ENCODE data around the gene PHF12.

Gene PHF12

DNA sequence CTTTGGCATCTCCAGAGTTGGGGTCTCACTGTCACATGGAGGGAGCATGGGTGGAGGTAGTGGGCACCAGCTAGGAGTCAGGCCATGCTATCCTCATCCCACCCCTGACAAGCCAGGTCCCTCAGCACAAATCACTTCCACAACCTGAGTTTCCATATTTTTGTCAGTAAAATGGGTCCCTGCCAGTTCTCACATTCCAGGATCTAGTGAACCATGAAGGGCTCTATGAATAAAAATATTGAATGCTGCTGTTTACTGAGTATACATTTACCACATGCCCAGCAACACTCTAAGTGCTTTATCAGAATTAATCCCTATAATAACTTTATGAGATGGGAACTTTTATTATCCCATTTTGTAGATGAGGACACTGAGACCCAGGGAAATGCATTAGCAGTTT lies 37.7 kb upstream of the PHF12 start:
- Histone ChIP-seq H3K4me1 (ENCODE audit: control insufficient read depth, low read length) (peaks cover 9% of the 10 kb centered on the region), H3K4me2 (ENCODE audit: low read length) (no peak overlapping the region), H3K36me3 (ENCODE audit: control insufficient read depth, low read length) (no peaks in the 10 kb centered on the region), H4K20me1 (ENCODE audit: control insufficient read depth, insufficient read depth, low read depth, low read length) (no peaks in the 10 kb centered on the region), H3K9me2 (replicated peaks; ENCODE audit: control insufficient read depth, low read length) (no peaks in the 10 kb centered on the region), H3K9me3 (ENCODE audit: control insufficient read depth, insufficient read depth, low read length) (no peaks in the 10 kb centered on the region), H3F3A (ENCODE audit: control insufficient read depth, insufficient read depth) (no peaks in the 10 kb centered on the region), H3K27me3 (ENCODE audit: control insufficient read depth, low read length) (no peaks in the 10 kb centered on the region), H3K27ac (ENCODE audit: low read depth, low read length) (no peak overlapping the region), H3K4me3 (ENCODE audit: low read length) (no peak overlapping the region), H3K79me2 (ENCODE audit: control insufficient read depth, low read length) (no peaks in the 10 kb centered on the region)
- no peak for TF ChIP-seq EZH2phosphoT487 (IDR thresholded peaks at IDR 0.05; ENCODE audit: borderline replicate concordance, low read length)
- TF ChIP-seq, protein P1, sequence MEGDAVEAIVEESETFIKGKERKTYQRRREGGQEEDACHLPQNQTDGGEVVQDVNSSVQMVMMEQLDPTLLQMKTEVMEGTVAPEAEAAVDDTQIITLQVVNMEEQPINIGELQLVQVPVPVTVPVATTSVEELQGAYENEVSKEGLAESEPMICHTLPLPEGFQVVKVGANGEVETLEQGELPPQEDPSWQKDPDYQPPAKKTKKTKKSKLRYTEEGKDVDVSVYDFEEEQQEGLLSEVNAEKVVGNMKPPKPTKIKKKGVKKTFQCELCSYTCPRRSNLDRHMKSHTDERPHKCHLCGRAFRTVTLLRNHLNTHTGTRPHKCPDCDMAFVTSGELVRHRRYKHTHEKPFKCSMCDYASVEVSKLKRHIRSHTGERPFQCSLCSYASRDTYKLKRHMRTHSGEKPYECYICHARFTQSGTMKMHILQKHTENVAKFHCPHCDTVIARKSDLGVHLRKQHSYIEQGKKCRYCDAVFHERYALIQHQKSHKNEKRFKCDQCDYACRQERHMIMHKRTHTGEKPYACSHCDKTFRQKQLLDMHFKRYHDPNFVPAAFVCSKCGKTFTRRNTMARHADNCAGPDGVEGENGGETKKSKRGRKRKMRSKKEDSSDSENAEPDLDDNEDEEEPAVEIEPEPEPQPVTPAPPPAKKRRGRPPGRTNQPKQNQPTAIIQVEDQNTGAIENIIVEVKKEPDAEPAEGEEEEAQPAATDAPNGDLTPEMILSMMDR (IDR thresholded peaks at IDR 0.05; ENCODE audit: low read depth, low read length, poor library complexity, severe bottlenecking) = no peak

DNA sequence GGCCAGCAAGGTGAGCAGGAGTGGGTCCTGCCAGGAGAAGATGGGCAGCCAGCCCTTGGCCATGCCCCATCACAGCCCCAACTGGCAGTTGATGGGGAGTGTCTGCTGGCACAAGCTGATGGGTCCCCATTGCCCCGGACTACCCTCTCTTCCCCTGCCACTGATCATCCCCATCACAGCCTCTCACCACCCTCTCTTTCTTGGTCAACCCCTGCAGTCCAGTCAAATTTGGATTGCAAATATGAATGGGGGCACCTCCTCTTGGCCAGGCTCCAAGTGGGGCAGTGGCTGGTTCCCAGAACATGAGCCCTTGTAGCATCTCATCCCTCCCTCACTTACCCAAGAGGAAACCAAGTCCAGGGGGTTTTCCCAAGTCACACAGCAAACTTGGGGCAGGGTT lies 37.2 kb upstream of the PHF12 start:
- Histone ChIP-seq H3F3A (ENCODE audit: control insufficient read depth, insufficient read depth) (no peaks in the 10 kb centered on the region), H3K4me2 (ENCODE audit: low read length) (no peak overlapping the region), H3K36me3 (ENCODE audit: control insufficient read depth, low read length) (no peaks in the 10 kb centered on the region), H3K4me1 (ENCODE audit: control insufficient read depth, low read length) (peaks cover 15% of the 10 kb centered on the region), H3K27me3 (ENCODE audit: control insufficient read depth, low read length) (no peaks in the 10 kb centered on the region), H3K4me3 (ENCODE audit: low read length) (no peak overlapping the region), H3K9me3 (ENCODE audit: control insufficient read depth, insufficient read depth, low read length) (no peaks in the 10 kb centered on the region), H4K20me1 (ENCODE audit: control insufficient read depth, insufficient read depth, low read depth, low read length) (no peaks in the 10 kb centered on the region), H3K9me2 (replicated peaks; ENCODE audit: control insufficient read depth, low read length) (no peaks in the 10 kb centered on the region), H3K79me2 (ENCODE audit: control insufficient read depth, low read length) (no peaks in the 10 kb centered on the region), H3K27ac (ENCODE audit: low read depth, low read length) (no peak overlapping the region)
- TF ChIP-seq, protein P1 (IDR thresholded peaks at IDR 0.05; ENCODE audit: low read depth, low read length, poor library complexity, severe bottlenecking) = no peak
- no peak for TF ChIP-seq EZH2phosphoT487 (IDR thresholded peaks at IDR 0.05; ENCODE audit: borderline replicate concordance, low read length)

DNA sequence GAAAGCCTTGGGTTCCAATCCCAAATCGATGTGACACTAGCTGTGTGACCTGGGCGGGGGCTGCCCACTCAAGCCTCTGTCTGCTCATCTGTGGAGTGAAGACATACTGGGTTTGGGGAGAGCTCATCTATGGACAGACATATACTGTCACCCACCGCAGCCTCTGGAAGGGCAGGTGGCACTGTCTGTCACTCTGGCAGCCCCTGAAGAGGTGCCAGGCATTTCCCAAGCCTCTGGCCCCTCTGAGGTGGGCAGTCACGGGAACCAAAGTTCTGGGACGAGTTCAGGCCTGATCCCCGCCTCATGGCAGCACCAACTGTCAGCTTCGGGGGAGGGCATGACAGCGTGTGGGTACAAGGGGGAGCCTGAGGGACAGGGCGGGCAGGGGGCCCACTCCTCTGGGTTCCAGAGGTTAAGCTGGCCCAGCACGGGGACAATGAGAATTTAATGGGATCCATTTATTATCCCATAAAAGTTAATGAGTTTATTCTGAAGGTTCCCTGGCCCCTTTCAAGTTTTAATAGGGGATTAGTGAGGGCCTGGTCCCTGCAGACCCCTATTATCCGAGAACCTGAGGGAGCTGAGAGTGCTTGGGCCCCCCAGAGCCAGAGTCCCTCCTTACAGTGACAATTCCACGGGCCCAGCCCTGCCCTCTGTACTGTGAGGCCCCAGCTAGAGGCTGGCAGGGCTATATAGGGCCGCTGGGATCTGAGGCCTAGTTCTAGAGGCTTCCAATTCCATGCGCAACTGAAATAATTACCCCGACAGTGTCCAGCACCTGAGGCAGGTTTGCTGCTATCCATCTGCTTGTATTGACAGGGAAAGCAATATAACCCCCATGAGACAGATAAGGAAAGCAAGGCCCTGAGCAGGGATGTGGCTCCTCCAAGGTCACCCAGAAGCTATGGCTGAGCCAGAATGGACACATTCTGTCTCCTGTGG lies 35.7 kb upstream of the PHF12 start:
- TF ChIP-seq, protein P1 (IDR thresholded peaks at IDR 0.05; ENCODE audit: low read depth, low read length, poor library complexity, severe bottlenecking) = no peak
- no peak for TF ChIP-seq EZH2phosphoT487 (IDR thresholded peaks at IDR 0.05; ENCODE audit: borderline replicate concordance, low read length)
- Histone ChIP-seq H3K27ac (ENCODE audit: low read depth, low read length) (no peak overlapping the region), H3K9me2 (replicated peaks; ENCODE audit: control insufficient read depth, low read length) (no peaks in the 10 kb centered on the region), H3K9me3 (ENCODE audit: control insufficient read depth, insufficient read depth, low read length) (no peaks in the 10 kb centered on the region), H3K79me2 (ENCODE audit: control insufficient read depth, low read length) (no peaks in the 10 kb centered on the region), H3K4me2 (ENCODE audit: low read length) (no peak overlapping the region), H3K36me3 (ENCODE audit: control insufficient read depth, low read length) (no peaks in the 10 kb centered on the region), H4K20me1 (ENCODE audit: control insufficient read depth, insufficient read depth, low read depth, low read length) (no peaks in the 10 kb centered on the region), H3K4me3 (ENCODE audit: low read length) (no peak overlapping the region), H3K4me1 (ENCODE audit: control insufficient read depth, low read length) (peaks cover 29% of the 10 kb centered on the region), H3F3A (ENCODE audit: control insufficient read depth, insufficient read depth) (peaks cover 4% of the 10 kb centered on the region; the same call in 1 of the 2 replicates), H3K27me3 (ENCODE audit: control insufficient read depth, low read length) (no peaks in the 10 kb centered on the region)
